Kidney (tissue), 14 donors: ENCODE data around the gene ELK4. TPM values are rescaled to one million over a fixed set of nuclear protein-coding genes. Genes with fewer than 3 reads are reported as not detected.

Experiments used
- DNase-seq, 5 donors: peaks; one replicate each; pipeline ENCODE4 v3.0.0-alpha.2; 2013 to 2020
- FAIRE-seq: peaks from 2 replicates; lab custom pipeline; 2012; peaks lifted over from hg19 to GRCh38; lab: Jason Lieb, UNC
- H3K27ac ChIP-seq, 2 donors: one replicate each; pipeline ENCODE4 v1.7.0; 2013; ENCODE audit warnings: low read depth in 2 of 2, low read length in 2 of 2, inconsistent platforms in 1 of 2
- H3K27me3 ChIP-seq: one replicate; pipeline ENCODE4 v1.7.1; 2013; ENCODE audit warnings: low read length, inconsistent platforms; ENCODE audit not compliant: control insufficient read depth, insufficient read depth
- H3K36me3 ChIP-seq, 3 donors: one replicate each; pipeline versions ENCODE4 v1.7.0 to v1.7.1; 2013; ENCODE audit warnings: low read length in 3 of 3, control low read depth in 1 of 3, inconsistent platforms in 1 of 3; ENCODE audit not compliant: insufficient read depth in 3 of 3, control insufficient read depth in 2 of 3
- H3K4me1 ChIP-seq, 3 donors: one replicate each; pipeline versions ENCODE4 v1.7.0 to v1.7.1; 2013; ENCODE audit warnings: low read length in 3 of 3, inconsistent platforms in 1 of 3, low read depth in 1 of 3; ENCODE audit not compliant: control insufficient read depth in 2 of 3, insufficient read depth in 2 of 3
- H3K4me3 ChIP-seq, 3 donors: one replicate each; pipeline versions ENCODE4 v1.7.0 to v1.8.1; 2013; ENCODE audit warnings: low read length in 3 of 3, control low read depth in 1 of 3, inconsistent platforms in 1 of 3
- H3K9ac ChIP-seq, 3 donors: one replicate each; pipeline versions ENCODE4 v1.7.0 to v1.7.1; 2013; ENCODE audit warnings: low read length in 3 of 3, control low read depth in 1 of 3, inconsistent platforms in 1 of 3
- H3K9me3 ChIP-seq, 3 donors: one replicate each; pipeline versions ENCODE4 v1.7.0 to v1.7.1; 2013; ENCODE audit warnings: low read length in 3 of 3, control low read depth in 1 of 3, inconsistent platforms in 1 of 3; ENCODE audit not compliant: control insufficient read depth in 2 of 3, insufficient read depth in 1 of 3
- CTCF ChIP-seq: IDR thresholded peaks from 3 replicates; pipeline ENCODE4 v1.5.1; 2012; ENCODE audit warnings: mild to moderate bottlenecking, moderate library complexity, borderline replicate concordance; ENCODE audit not compliant: insufficient read depth; ENCODE audit errors: extremely low read depth
- intact Hi-C: fragments of 100-400 bp; cut with DNase I; formaldehyde crosslinking; loops from one replicate; pipeline ENCODE4 v1.11.1; 2022
- polyA plus RNA-seq: library from polyadenylated mRNA; stranded (reverse); fragments of 350-450 nt; fragmentation: Illumina TruSeq; extraction: RNeasy Lipid Tissue Mini Kit (QIAGEN cat#74804); gene quantifications from one replicate; pipeline ENCODE4 v1.2.3, GENCODE V29; 2014; ENCODE audit warnings: low read depth, low replicate concordance; ENCODE audit not compliant: insufficient read depth
- total RNA-seq: library from RNA; stranded (reverse); fragmentation: NEBNext Ultra II Directional; extraction: Animal tissue kit (Norgen Biotek cat#: 25700); gene quantifications from one replicate; pipeline ENCODE4 v1.2.1, GENCODE V29; 2021
- donor health status: control.
- donor health status: control.
- donor health status: control.
- donor health status: control.
- donor health status: control.
- donor health status: DM: yes; HTN: yes; CAD: no.
- donor health status: Normal renal cell carcinoma (clear cell type).

The ELK4 gene
- total and polyA plus RNA-seq, 2 donors from 2014 or later = 4.2 to 87.3 TPM

- peak overlapping the region in 1 of 3 donors; percentile 29 for H3K9ac ChIP-seq
Measured at GRCh38 chr1:205577874-205578658, 53.7 kb downstream of the ELK4 start.

GRCh38 chr1:205576805-205577761 lies 54.7 kb downstream of the ELK4 start:
- Histone ChIP-seq H3K9ac (peak overlapping the region in 1 of 3 donors; percentile 29), H3K4me1 (peaks cover 0 to 22% (median 14%) of the 10 kb centered on the region in 3 donors), H3K27ac (peak overlapping the region in 1 of 2 donors; percentile 26), H3K4me3 (no peak overlapping the region), H3K27me3 (no peaks in the 10 kb centered on the region), H3K36me3 (no peaks in the 10 kb centered on the region), H3K9me3 (no peaks in the 10 kb centered on the region)
- DNase-seq (no peak), FAIRE-seq (no peak)
- intact Hi-C loops = no loop called here
- TF ChIP-seq CTCF = no peak

More at GRCh38 chr1:205577874-205578658, 53.7 kb downstream of the ELK4 start:
- Histone ChIP-seq H3K36me3 (no peaks in the 10 kb centered on the region), H3K27me3 (no peaks in the 10 kb centered on the region), H3K4me3 (no peak overlapping the region), H3K9me3 (no peaks in the 10 kb centered on the region), H3K4me1 (peaks cover 0 to 26% (median 14%) of the 10 kb centered on the region in 3 donors), H3K27ac (peak overlapping the region in 1 of 2 donors; percentile 32)
- DNase-seq = no peak
- no peak for TF ChIP-seq CTCF
- intact Hi-C loops = no loop called here
- FAIRE-seq = no peak

- FAIRE-seq (no peak), DNase-seq (no peak)
- Histone ChIP-seq H3K27ac (peak overlapping the region; percentile 72 to 84), H3K9me3 (no peaks in the 10 kb centered on the region), H3K4me3 (no peak overlapping the region), H3K27me3 (no peaks in the 10 kb centered on the region), H3K9ac (no peak overlapping the region), H3K4me1 (peaks cover 0 to 14% (median 13%) of the 10 kb centered on the region in 3 donors), H3K36me3 (no peaks in the 10 kb centered on the region)
- TF ChIP-seq CTCF = no peak
- intact Hi-C loops = no loop called here
Measured at GRCh38 chr1:205576011-205576410, 55.8 kb downstream of the ELK4 start.
